ENCODE measurements around the gene CRHR2.

DNA sequence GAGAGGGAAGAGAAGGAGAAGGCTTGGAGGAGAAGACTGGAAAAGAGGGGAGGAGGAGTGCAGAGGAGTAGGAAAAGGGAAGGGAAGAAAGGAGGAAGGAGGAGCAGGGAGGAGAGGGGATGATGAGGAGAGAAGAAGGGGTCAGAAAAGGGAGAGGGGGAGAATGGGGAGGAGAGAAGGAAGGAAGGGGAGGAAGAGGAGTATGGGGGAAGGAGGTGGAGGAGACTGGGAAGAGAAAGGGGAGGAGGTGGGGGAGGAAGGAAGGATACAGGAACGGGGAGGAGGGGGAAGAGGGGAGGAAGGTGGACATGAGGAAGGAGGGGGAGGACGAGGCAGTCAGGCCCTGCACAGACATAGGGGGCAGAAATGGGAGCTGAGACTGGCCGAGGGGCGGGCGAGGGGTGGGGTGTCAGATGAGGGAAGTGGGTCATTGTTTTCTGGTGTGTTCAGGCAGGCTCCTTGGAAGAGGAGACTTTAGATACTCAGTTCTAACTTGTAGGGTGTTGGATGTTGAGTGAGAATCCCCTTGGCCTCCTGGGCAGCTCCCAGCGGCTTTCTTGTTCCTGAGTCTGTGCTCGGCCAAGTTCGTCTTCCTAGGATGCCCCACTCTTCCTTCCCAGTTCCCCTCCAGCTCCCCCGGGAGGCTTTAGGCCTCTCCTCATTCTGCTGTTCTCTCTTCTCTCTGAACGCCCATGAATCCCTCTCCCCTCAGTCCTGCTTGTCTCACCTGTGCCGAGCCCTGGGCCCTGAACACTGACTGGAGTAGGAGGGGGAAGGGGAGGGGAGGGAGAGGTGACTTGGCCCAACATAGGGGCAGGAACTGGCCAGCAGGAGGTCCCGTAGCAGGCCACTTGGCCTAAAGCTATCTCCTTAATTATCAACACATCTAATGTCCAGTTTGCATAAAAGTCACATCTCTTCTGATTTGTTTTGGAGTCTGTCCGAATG lies 12.8 kb upstream of the CRHR2 start:
- TF ChIP-seq, protein P1, sequence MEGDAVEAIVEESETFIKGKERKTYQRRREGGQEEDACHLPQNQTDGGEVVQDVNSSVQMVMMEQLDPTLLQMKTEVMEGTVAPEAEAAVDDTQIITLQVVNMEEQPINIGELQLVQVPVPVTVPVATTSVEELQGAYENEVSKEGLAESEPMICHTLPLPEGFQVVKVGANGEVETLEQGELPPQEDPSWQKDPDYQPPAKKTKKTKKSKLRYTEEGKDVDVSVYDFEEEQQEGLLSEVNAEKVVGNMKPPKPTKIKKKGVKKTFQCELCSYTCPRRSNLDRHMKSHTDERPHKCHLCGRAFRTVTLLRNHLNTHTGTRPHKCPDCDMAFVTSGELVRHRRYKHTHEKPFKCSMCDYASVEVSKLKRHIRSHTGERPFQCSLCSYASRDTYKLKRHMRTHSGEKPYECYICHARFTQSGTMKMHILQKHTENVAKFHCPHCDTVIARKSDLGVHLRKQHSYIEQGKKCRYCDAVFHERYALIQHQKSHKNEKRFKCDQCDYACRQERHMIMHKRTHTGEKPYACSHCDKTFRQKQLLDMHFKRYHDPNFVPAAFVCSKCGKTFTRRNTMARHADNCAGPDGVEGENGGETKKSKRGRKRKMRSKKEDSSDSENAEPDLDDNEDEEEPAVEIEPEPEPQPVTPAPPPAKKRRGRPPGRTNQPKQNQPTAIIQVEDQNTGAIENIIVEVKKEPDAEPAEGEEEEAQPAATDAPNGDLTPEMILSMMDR (conservative IDR thresholded peaks at IDR 0.05 in 1 of 2, IDR thresholded peaks at IDR 0.05 in 1 of 2; ENCODE audit: low read depth in 1 of 2, low read length in 2 of 2) = no peak
- TF ChIP-seq EZH2 (IDR thresholded peaks at IDR 0.05; ENCODE audit: low read length, missing control alignments) = no peak

Data from fibroblast of lung (primary cell).